ENCODE results near the gene KLF1.

The KLF1 gene

GRCh38 chr19:12841094-12841493, 45.9 kb downstream of the KLF1 start:
- Histone ChIP-seq H3K27me3 (ENCODE audit: insufficient read depth, low read length) (peaks cover 19% of the 10 kb centered on the region), H3K9me3 (ENCODE audit: insufficient read depth, low read depth, low read length) (no peaks in the 10 kb centered on the region), H3K36me3 (ENCODE audit: insufficient read depth, low read length) (peaks cover 4% of the 10 kb centered on the region; the same call in 1 of the 2 replicates), H3K27ac (ENCODE audit: low read depth, low read length) (peak overlapping the region; percentile 80), H3K9ac (ENCODE audit: low read depth, low read length) (no peak overlapping the region), H3K4me1 (ENCODE audit: insufficient read depth, low read length) (peaks cover 19% of the 10 kb centered on the region), H3K4me3 (ENCODE audit: low read length) (peak overlapping the region; percentile 48)
- WGBS: 1% methylated on average over 29 of the region's 29 CpGs

DNA sequence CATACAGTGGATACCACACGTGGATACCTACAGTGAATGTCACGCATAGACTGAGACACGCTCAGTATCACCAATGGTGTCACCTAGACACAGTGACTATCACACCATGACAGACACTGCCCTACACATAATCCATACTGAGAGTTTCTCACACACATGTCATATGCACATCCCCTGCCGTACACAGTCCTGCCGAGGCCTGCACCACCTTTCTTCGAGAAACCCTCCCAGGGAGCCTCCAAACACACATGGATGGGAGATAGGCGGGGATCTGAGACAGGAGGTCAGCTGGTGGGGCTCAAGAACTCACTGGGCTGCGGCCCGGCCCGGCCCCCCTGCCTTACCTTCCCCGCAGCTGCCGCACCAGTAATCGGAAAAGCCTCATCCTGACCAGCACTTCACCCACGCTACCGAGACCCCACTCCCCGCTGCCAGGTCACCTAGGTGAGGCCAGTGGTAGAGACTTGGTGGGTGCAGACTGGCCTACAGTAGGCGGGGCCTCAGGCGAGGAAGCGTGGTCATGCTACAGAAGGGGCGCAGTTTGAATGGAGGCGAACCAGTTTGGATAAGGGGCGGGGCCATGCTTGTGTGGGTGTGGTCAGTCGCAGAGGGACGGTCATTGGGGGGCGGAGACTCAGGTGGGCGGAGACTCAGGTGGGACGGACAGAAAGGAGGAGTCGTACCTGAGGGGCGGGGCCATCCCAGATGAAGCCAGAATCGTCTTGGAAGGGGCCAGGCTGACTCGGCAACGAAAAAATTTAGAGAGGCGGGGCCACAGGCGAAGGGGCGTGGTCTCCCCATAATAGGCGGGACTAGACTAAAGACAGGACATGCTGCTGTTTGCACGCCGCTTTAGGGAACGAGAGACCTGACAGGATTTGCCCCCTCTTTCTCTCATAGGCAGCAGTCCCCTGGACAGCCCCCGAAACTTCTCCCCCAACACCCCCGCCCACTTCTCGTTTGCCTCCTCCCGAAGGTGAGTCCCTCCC, 46.6 kb downstream of the KLF1 start:
- H3K4me3 ChIP-seq (ENCODE audit: low read length): peak overlapping the region; percentile 48
- H3K4me1 ChIP-seq (ENCODE audit: insufficient read depth, low read length): peaks cover 19% of the 10 kb centered on the region
- H3K27me3 ChIP-seq (ENCODE audit: insufficient read depth, low read length): peaks cover 25% of the 10 kb centered on the region
- H3K9me3 ChIP-seq (ENCODE audit: insufficient read depth, low read depth, low read length): no peaks in the 10 kb centered on the region
- 24% methylated on average over 43 of the region's 43 CpGs for WGBS
- peaks cover 4% of the 10 kb centered on the region; the same call in 1 of the 2 replicates for H3K36me3 ChIP-seq (ENCODE audit: insufficient read depth, low read length)
- H3K27ac ChIP-seq (ENCODE audit: low read depth, low read length): peak overlapping the region; percentile 80
- H3K9ac ChIP-seq (ENCODE audit: low read depth, low read length): no peak overlapping the region

DNA sequence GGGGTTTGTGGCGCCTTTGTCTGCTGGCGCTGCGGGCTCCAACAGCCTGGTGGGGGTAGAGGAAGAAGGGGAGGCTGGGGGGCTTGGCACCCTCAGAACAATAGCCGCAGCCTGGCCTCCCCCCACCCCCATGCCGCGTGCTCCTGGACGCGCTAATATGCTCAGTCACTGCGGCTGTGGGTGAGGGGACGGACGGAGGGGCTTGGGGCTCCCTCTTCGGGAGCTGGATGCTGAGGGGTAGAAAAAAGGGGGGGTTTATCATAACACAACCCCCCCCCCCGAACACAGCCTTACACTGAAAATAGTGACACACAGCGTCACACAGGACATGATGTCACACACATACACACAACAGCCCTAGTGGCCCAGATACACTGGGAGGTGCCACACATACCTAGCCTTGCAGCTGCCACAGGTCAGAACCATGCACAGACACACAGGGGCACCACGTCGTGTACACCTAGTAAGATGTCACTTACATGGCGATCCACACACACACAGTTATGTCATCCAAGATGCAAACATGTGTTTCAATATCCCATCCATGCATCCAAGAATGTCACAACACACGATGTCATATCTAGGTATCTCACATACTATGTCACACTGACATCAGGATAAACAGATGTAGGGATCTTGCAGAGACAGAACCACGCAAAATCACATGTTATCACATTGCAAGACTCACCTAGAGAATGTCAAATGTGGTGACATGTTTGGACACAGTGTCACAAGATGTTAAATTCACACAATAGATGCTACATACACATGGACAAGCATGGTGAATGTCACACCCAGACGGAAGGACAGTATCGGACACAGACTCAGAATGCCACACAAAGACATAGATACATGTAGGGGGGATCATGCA, 47.9 kb downstream of the KLF1 start:
- no peaks in the 10 kb centered on the region for H3K9me3 ChIP-seq (ENCODE audit: insufficient read depth, low read depth, low read length)
- peak overlapping the region; percentile 65; the same call in 1 of the 2 replicates for H3K9ac ChIP-seq (ENCODE audit: low read depth, low read length)
- peaks cover 37% of the 10 kb centered on the region for H3K27me3 ChIP-seq (ENCODE audit: insufficient read depth, low read length)
- peaks cover 19% of the 10 kb centered on the region for H3K4me1 ChIP-seq (ENCODE audit: insufficient read depth, low read length)
- peaks cover 4% of the 10 kb centered on the region; the same call in 1 of the 2 replicates for H3K36me3 ChIP-seq (ENCODE audit: insufficient read depth, low read length)
- 68% methylated on average over 9 of the region's 21 CpGs for WGBS
- H3K4me3 ChIP-seq (ENCODE audit: low read length): peak overlapping the region; percentile 73
- no peak overlapping the region for H3K27ac ChIP-seq (ENCODE audit: low read depth, low read length)

GRCh38 chr19:12838182-12838885, 48.7 kb downstream of the KLF1 start, which contains the start of gene MAST1:
Gene MAST1, plus strand, starts transcription at chr19:12838515. Its CDS starts 58 bp downstream, at chr19:12838573.
- H3K4me3 ChIP-seq (ENCODE audit: low read length): peak within 1 kb of the TSS; percentile 73
- peaks cover 43% of the 10 kb centered on the region for H3K27me3 ChIP-seq (ENCODE audit: insufficient read depth, low read length)
- 1% methylated on average over 69 of the region's 69 CpGs for WGBS
- H3K9ac ChIP-seq (ENCODE audit: low read depth, low read length): peak within 1 kb of the TSS; percentile 65
- H3K36me3 ChIP-seq (ENCODE audit: insufficient read depth, low read length): peaks cover 4% of the 10 kb centered on the region; the same call in 1 of the 2 replicates
- peaks cover 19% of the 10 kb centered on the region for H3K4me1 ChIP-seq (ENCODE audit: insufficient read depth, low read length)
- H3K9me3 ChIP-seq (ENCODE audit: insufficient read depth, low read depth, low read length): no peaks in the 10 kb centered on the region
- H3K27ac ChIP-seq (ENCODE audit: low read depth, low read length): no peak within 1 kb of the TSS

- Histone ChIP-seq H3K9ac (ENCODE audit: low read depth, low read length) (no peak overlapping the region), H3K36me3 (ENCODE audit: insufficient read depth, low read length) (no peaks in the 10 kb centered on the region), H3K4me3 (ENCODE audit: low read length) (no peak overlapping the region), H3K9me3 (ENCODE audit: insufficient read depth, low read depth, low read length) (no peaks in the 10 kb centered on the region), H3K27ac (ENCODE audit: low read depth, low read length) (no peak overlapping the region), H3K27me3 (ENCODE audit: insufficient read depth, low read length) (peaks cover 50% of the 10 kb centered on the region), H3K4me1 (ENCODE audit: insufficient read depth, low read length) (peaks cover 19% of the 10 kb centered on the region)
- WGBS: 57% methylated on average over 4 of the region's 4 CpGs
Measured at GRCh38 chr19:12837225-12837624, 49.8 kb downstream of the KLF1 start.

DNA sequence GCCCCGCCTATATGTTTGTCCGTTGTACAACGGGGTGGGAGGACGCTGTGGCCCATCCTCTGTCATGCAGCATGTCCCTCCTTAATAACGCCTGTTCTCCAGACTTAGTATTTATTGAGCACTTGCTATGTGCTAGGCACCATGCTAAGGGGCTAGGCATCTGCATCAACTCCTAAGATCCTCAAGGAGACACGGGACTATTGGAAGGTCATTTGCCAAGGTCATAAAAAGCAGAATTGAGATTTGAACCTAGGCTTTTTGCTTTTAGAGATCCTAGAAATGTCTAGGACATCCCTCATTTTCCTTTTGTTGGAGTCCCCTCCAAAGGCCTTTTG, 50.5 kb downstream of the KLF1 start:
- Histone ChIP-seq H3K36me3 (ENCODE audit: insufficient read depth, low read length) (no peaks in the 10 kb centered on the region), H3K4me3 (ENCODE audit: low read length) (peak overlapping the region; percentile 65; the same call in 1 of the 2 replicates), H3K27ac (ENCODE audit: low read depth, low read length) (no peak overlapping the region), H3K4me1 (ENCODE audit: insufficient read depth, low read length) (peaks cover 16% of the 10 kb centered on the region), H3K9ac (ENCODE audit: low read depth, low read length) (no peak overlapping the region), H3K9me3 (ENCODE audit: insufficient read depth, low read depth, low read length) (no peaks in the 10 kb centered on the region), H3K27me3 (ENCODE audit: insufficient read depth, low read length) (peaks cover 58% of the 10 kb centered on the region)
- WGBS: 12% methylated on average over 6 of the region's 6 CpGs

DNA sequence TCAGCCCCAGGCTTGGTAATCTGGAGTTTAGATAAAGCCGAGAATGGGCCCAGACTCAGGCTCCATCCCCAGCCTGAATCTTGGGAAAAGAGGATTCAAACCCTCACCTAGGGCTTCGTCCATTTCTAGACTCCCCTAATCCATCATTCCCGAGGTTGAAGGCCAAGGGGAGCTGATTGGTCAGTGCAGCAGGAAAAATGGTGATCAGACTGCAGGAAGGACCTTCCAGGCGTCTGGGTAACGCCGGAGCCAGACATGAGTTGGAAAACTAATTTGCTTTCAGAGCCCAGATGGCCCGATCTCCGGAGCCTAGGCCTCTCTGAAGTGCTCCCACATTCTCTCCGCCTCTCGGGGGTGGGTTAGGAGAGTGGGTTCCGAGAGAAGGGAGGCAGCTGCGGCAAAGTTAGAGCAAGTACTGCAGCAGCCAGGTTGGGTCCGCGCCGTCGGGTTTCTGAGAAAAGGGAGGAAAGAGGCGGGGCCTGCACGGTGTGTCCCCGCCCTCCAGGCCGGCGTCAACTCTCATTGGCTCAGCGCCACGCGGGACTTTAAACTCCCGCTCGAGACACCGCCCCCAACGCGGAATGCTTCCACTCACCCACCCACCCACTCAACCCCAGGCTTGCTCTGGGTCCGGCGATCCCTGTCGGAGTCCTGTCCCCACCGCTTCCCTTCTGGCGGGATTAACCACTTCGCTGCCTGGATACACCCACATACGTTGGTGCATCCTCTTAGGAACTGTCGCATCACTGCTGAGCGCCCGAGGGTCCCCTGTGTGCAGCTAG, 51.8 kb downstream of the KLF1 start:
- H3K9me3 ChIP-seq (ENCODE audit: insufficient read depth, low read depth, low read length): no peaks in the 10 kb centered on the region
- WGBS: 13% methylated on average over 39 of the region's 39 CpGs
- peak overlapping the region; percentile 65 for H3K4me3 ChIP-seq (ENCODE audit: low read length)
- peaks cover 12% of the 10 kb centered on the region for H3K4me1 ChIP-seq (ENCODE audit: insufficient read depth, low read length)
- no peaks in the 10 kb centered on the region for H3K36me3 ChIP-seq (ENCODE audit: insufficient read depth, low read length)
- peaks cover 63% of the 10 kb centered on the region for H3K27me3 ChIP-seq (ENCODE audit: insufficient read depth, low read length)
- H3K27ac ChIP-seq (ENCODE audit: low read depth, low read length): no peak overlapping the region
- H3K9ac ChIP-seq (ENCODE audit: low read depth, low read length): no peak overlapping the region

DNA sequence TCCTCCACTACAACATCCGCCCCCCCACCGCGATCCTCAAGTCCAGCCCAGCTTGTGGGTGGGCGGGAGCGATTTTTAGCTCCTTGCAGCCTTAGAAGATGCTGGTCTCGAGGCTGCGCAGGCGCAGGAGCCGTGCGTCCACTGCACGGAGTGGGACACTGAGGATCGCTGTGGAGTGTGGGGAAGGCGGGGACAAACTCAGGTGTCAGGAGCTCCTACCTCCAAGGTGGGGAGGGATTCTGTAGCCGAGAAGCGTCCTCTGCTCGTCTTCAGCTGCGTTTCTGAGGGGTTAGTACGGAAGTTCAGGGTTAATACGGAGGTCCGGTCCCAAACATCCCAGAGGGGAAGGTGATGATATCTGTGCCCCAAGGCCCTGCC, 52.4 kb downstream of the KLF1 start, which contains the start of gene RTBDN:
Gene RTBDN (minus strand): TSS at position 14 of the 378 bp plus-strand sequence. CDS start 4,600 bp downstream, outside the sequence.
- Histone ChIP-seq H3K36me3 (ENCODE audit: insufficient read depth, low read length) (no peaks in the 10 kb centered on the region), H3K9me3 (ENCODE audit: insufficient read depth, low read depth, low read length) (no peaks in the 10 kb centered on the region), H3K27me3 (ENCODE audit: insufficient read depth, low read length) (peaks cover 62% of the 10 kb centered on the region), H3K27ac (ENCODE audit: low read depth, low read length) (no peak within 1 kb of the TSS; the same call in 1 of the 2 replicates), H3K9ac (ENCODE audit: low read depth, low read length) (peak within 1 kb of the TSS; percentile 38; the same call in 1 of the 2 replicates), H3K4me3 (ENCODE audit: low read length) (peak within 1 kb of the TSS; percentile 65), H3K4me1 (ENCODE audit: insufficient read depth, low read length) (peaks cover 10% of the 10 kb centered on the region)
- WGBS: 9% methylated on average over 20 of the region's 20 CpGs

Measured in HUES64 (cell line).